Measurements from ENCODE around the gene BBX.

GRCh38 chr3:107705046-107705445 is 182.3 kb downstream of the BBX start:
- TF ChIP-seq CTCF (IDR thresholded peaks at IDR 0.05) (no peak), POLR2A (IDR thresholded peaks at IDR 0.05) (no peak), EP300 (IDR thresholded peaks at IDR 0.05) (no peak), POLR2AphosphoS5 (IDR thresholded peaks at IDR 0.05) (no peak)

Measured in gastroesophageal sphincter (tissue), 3 donors.